ENCODE data around the gene GGCT. TPM values are rescaled to one million over a fixed set of nuclear protein-coding genes. Genes with fewer than 3 reads are reported as not detected.

Gene GGCT
- total RNA-seq, 1 experiment from 2014 or later: 67.6 TPM

- no peak for DNase-seq
These were observed 20.8 kb upstream of the GGCT start for GRCh38 chr7:30525429-30525828.

GRCh38 chr7:30524545-30524944 lies 19.9 kb upstream of the GGCT start:
- Histone ChIP-seq H3K9me2 (replicated peaks; ENCODE audit: low read length) (no peaks in the 10 kb centered on the region), H3K9ac (ENCODE audit: low read length) (no peak overlapping the region), H2AFZ (ENCODE audit: low read length) (no peak overlapping the region), H3F3A (ENCODE audit: low read length, unreplicated experiment) (peaks cover 8% of the 10 kb centered on the region), H3K79me2 (ENCODE audit: low read length) (no peaks in the 10 kb centered on the region), H3K9me3 (ENCODE audit: low read length) (no peaks in the 10 kb centered on the region), H3K36me3 (ENCODE audit: low read depth, low read length) (no peaks in the 10 kb centered on the region), H3K27me3 (ENCODE audit: low read length) (no peaks in the 10 kb centered on the region), H3K4me3 (ENCODE audit: low read length) (no peak overlapping the region), H3K4me2 (ENCODE audit: low read length) (peak overlapping the region; percentile 54; the same call in 1 of the 2 replicates), H4K20me1 (ENCODE audit: low read length) (no peaks in the 10 kb centered on the region), H3K27ac (ENCODE audit: low read length) (0 out of 2 replicates have a peak overlapping the region, but pooled peaks have one; percentile 16), H3K4me1 (ENCODE audit: insufficient read depth, low read length) (peaks cover 35% of the 10 kb centered on the region)
- BruUV-seq (replicated peaks): no TSS peak
- POLR2A ChIA-PET (ENCODE audit: unreplicated experiment): no interaction called here
- CTCF ChIA-PET: interaction anchor here (0.6 kb wide), 1 partner anchor 14 kb away, joined by 3 read pairs; no protein-coding TSS in a partner anchor
- DNase-seq (peak; percentile 73), ATAC-seq (peak; percentile 39; the same call in 1 of the 2 replicates)
- TF ChIP-seq EZH2 (IDR thresholded peaks at IDR 0.05; ENCODE audit: low read length, unreplicated experiment): no peak
- no peak for TF ChIP-seq CTCF (conservative IDR thresholded peaks at IDR 0.05; ENCODE audit: low read depth, low read length)
- no peak for TF ChIP-seq EZH2phosphoT487 (IDR thresholded peaks at IDR 0.05; ENCODE audit: borderline replicate concordance, low read length)
- intact Hi-C loops (cut with micrococcal nuclease): no loop called here

More at GRCh38 chr7:30525429-30525828, 20.8 kb upstream of the GGCT start:
- POLR2A ChIA-PET (ENCODE audit: unreplicated experiment): no interaction called here
- H3K4me2 ChIP-seq (ENCODE audit: low read length): no peak overlapping the region
- H3K9me2 ChIP-seq (replicated peaks; ENCODE audit: low read length): no peaks in the 10 kb centered on the region
- H3K27me3 ChIP-seq (ENCODE audit: low read length): no peaks in the 10 kb centered on the region
- no peak for TF ChIP-seq EZH2 (IDR thresholded peaks at IDR 0.05; ENCODE audit: low read length, unreplicated experiment)
- TF ChIP-seq CTCF (conservative IDR thresholded peaks at IDR 0.05; ENCODE audit: low read depth, low read length): no peak
- no peak for TF ChIP-seq EZH2phosphoT487 (IDR thresholded peaks at IDR 0.05; ENCODE audit: borderline replicate concordance, low read length)
- no peak overlapping the region for H3K27ac ChIP-seq (ENCODE audit: low read length)
- H3F3A ChIP-seq (ENCODE audit: low read length, unreplicated experiment): peaks cover 6% of the 10 kb centered on the region
- H3K4me1 ChIP-seq (ENCODE audit: insufficient read depth, low read length): peaks cover 26% of the 10 kb centered on the region
- no peaks in the 10 kb centered on the region for H3K36me3 ChIP-seq (ENCODE audit: low read depth, low read length)
- ATAC-seq: no peak
- no peak overlapping the region for H3K9ac ChIP-seq (ENCODE audit: low read length)
- H4K20me1 ChIP-seq (ENCODE audit: low read length): no peaks in the 10 kb centered on the region
- H2AFZ ChIP-seq (ENCODE audit: low read length): no peak overlapping the region
- CTCF ChIA-PET: no interaction called here
- intact Hi-C loops (cut with micrococcal nuclease): no loop called here
- H3K79me2 ChIP-seq (ENCODE audit: low read length): no peaks in the 10 kb centered on the region
- no peak overlapping the region for H3K4me3 ChIP-seq (ENCODE audit: low read length)
- BruUV-seq (replicated peaks): no TSS peak
- H3K9me3 ChIP-seq (ENCODE audit: low read length): no peaks in the 10 kb centered on the region

GRCh38 chr7:30523466-30523865 lies 18.8 kb upstream of the GGCT start:
- no peak overlapping the region for H2AFZ ChIP-seq (ENCODE audit: low read length)
- no peak overlapping the region for H3K4me3 ChIP-seq (ENCODE audit: low read length)
- ATAC-seq (no peak), DNase-seq (no peak)
- no peaks in the 10 kb centered on the region for H3K9me2 ChIP-seq (replicated peaks; ENCODE audit: low read length)
- H3K27ac ChIP-seq (ENCODE audit: low read length): no peak overlapping the region
- H3K79me2 ChIP-seq (ENCODE audit: low read length): no peaks in the 10 kb centered on the region
- no peaks in the 10 kb centered on the region for H3K36me3 ChIP-seq (ENCODE audit: low read depth, low read length)
- intact Hi-C loops (cut with micrococcal nuclease): no loop called here
- H4K20me1 ChIP-seq (ENCODE audit: low read length): no peaks in the 10 kb centered on the region
- CTCF ChIA-PET: no interaction called here
- H3K9me3 ChIP-seq (ENCODE audit: low read length): no peaks in the 10 kb centered on the region
- TF ChIP-seq EZH2phosphoT487 (IDR thresholded peaks at IDR 0.05; ENCODE audit: borderline replicate concordance, low read length): no peak
- H3K4me2 ChIP-seq (ENCODE audit: low read length): no peak overlapping the region
- H3F3A ChIP-seq (ENCODE audit: low read length, unreplicated experiment): peaks cover 8% of the 10 kb centered on the region
- POLR2A ChIA-PET (ENCODE audit: unreplicated experiment): no interaction called here
- no peak overlapping the region for H3K9ac ChIP-seq (ENCODE audit: low read length)
- BruUV-seq (replicated peaks): no TSS peak
- peaks cover 46% of the 10 kb centered on the region for H3K4me1 ChIP-seq (ENCODE audit: insufficient read depth, low read length)
- H3K27me3 ChIP-seq (ENCODE audit: low read length): no peaks in the 10 kb centered on the region
